Endothelial cell of umbilical vein (primary cell): ENCODE results near the gene BRICD5. TPM values are rescaled to one million over a fixed set of nuclear protein-coding genes. Genes with fewer than 3 reads are reported as not detected.

Experiments used
- BruUV-seq: library from RNA; stranded (reverse); fragments of 400-500 nt; replicated peaks from 2 replicates; lab custom pipeline; 2021; lab: Mats Ljungman, UMichigan
- CTCF ChIA-PET: fragments of 300-600, 350-600 bp; sonication (Branson Sonifier 250); formaldehyde crosslinking; loops from one replicate; lab custom pipeline; 2021; ENCODE audit warnings: antibody characterized with exemption, inconsistent platforms; lab: Charles Lee
- POLR2A ChIA-PET: fragments of 300-600, 350-600 bp; sonication (Branson Sonifier 250); formaldehyde crosslinking; loops from one replicate; lab custom pipeline; 2021; ENCODE audit warnings: antibody characterized with exemption, inconsistent platforms; lab: Charles Lee
- DNase-seq: peaks from one replicate; pipeline ENCODE4 v3.0.0-alpha.2; 2011; ENCODE audit warnings: low read depth, low spot score
- FAIRE-seq: peaks from 2 replicates; lab custom pipeline; 2011; peaks lifted over from hg19 to GRCh38; lab: Jason Lieb, UNC
- H2AFZ ChIP-seq: 2 replicates; pipeline ENCODE4 v1.6.0; 2012; ENCODE audit warnings: low read depth, low read length, control low read depth, inconsistent platforms
- H3K27ac ChIP-seq: 2 replicates; pipeline ENCODE4 v1.5.1; 2011; ENCODE audit warnings: low read depth, mild to moderate bottlenecking, control low read depth, low read length, moderate library complexity; ENCODE audit not compliant: insufficient read depth
- H3K27me3 ChIP-seq, 2 experiments: 2 replicates each; pipeline versions ENCODE4 v1.6.0 to v1.6.1; 2011; ENCODE audit warnings: low read length in 2 of 2, mixed read lengths in 1 of 2; ENCODE audit not compliant: control insufficient read depth in 2 of 2, insufficient read depth in 2 of 2
- H3K36me3 ChIP-seq, 2 experiments: 2 replicates in 1 of 2; 3 replicates in 1 of 2; pipeline ENCODE4 v1.5.1; 2011; ENCODE audit warnings: low read length in 2 of 2, mild to moderate bottlenecking in 1 of 2, moderate library complexity in 1 of 2; ENCODE audit not compliant: control insufficient read depth in 2 of 2, insufficient read depth in 2 of 2; ENCODE audit errors: extremely low read depth in 1 of 2
- H3K4me1 ChIP-seq: 3 replicates; pipeline ENCODE4 v1.5.1; 2011; ENCODE audit warnings: mild to moderate bottlenecking, low read length; ENCODE audit not compliant: control insufficient read depth, insufficient read depth; ENCODE audit errors: extremely low read depth
- H3K4me2 ChIP-seq: 2 replicates; pipeline ENCODE4 v1.6.1; 2011; ENCODE audit warnings: low read length, control low read depth, mixed read lengths; ENCODE audit not compliant: insufficient read depth
- H3K4me3 ChIP-seq, 3 experiments: fragments of 200-600 bp in 1 of 3; sonication (generic), shearing (Covaris generic) in 1 of 3; replicated peaks in 1 of 3; 2 replicates each; pipeline ENCODE4 v1.5.1; 2011 to 2016; ENCODE audit warnings: control low read depth in 3 of 3, low read length in 3 of 3, mild to moderate bottlenecking in 2 of 3, inconsistent platforms in 1 of 3, low read depth in 1 of 3, moderate library complexity in 1 of 3; ENCODE audit not compliant: insufficient read depth in 1 of 3
- H3K79me2 ChIP-seq: 2 replicates; pipeline ENCODE4 v1.6.0; 2012; ENCODE audit warnings: low read length, inconsistent platforms; ENCODE audit not compliant: control insufficient read depth, insufficient read depth
- H3K9ac ChIP-seq: replicated peaks from 2 replicates; pipeline ENCODE3; 2011; ENCODE audit warnings: low read length, control low read depth; ENCODE audit not compliant: insufficient read depth; ENCODE audit errors: extremely low read depth
- H3K9me1 ChIP-seq: replicated peaks from 3 replicates; pipeline ENCODE4 v1.6.0; 2011; ENCODE audit warnings: mild to moderate bottlenecking, low read length; ENCODE audit not compliant: control insufficient read depth, insufficient read depth; ENCODE audit errors: extremely low read depth
- H3K9me3 ChIP-seq: replicated peaks from 2 replicates; pipeline ENCODE4 v1.5.1; 2012; ENCODE audit warnings: low read length, inconsistent platforms; ENCODE audit not compliant: control insufficient read depth, insufficient read depth
- H4K20me1 ChIP-seq: replicated peaks from 2 replicates; pipeline ENCODE3; 2011; ENCODE audit warnings: mild to moderate bottlenecking, low read length; ENCODE audit not compliant: control insufficient read depth, insufficient read depth; ENCODE audit errors: extremely low read depth
- EZH2 ChIP-seq: IDR thresholded peaks from 2 replicates; pipeline ENCODE4 v1.6.1; 2012; ENCODE audit warnings: borderline replicate concordance, low read depth, mild to moderate bottlenecking, moderate library complexity, low read length, inconsistent platforms; ENCODE audit not compliant: severe bottlenecking
- FOS ChIP-seq: IDR thresholded peaks from 2 replicates; pipeline ENCODE4 v1.6.1; 2011; ENCODE audit warnings: mild to moderate bottlenecking, low read length, moderate library complexity, borderline replicate concordance; ENCODE audit not compliant: insufficient read depth
- GATA2 ChIP-seq: IDR thresholded peaks from 2 replicates; pipeline ENCODE4 v1.7.0; 2011; ENCODE audit warnings: low read depth, mild to moderate bottlenecking, moderate library complexity, mixed read lengths, low read length; ENCODE audit not compliant: insufficient read length, insufficient read depth
- JUN ChIP-seq: IDR thresholded peaks from 2 replicates; pipeline ENCODE4 v1.6.1; 2011; ENCODE audit warnings: borderline replicate concordance, low read depth; ENCODE audit not compliant: insufficient read length, insufficient read depth
- MYC ChIP-seq: IDR thresholded peaks from one replicate; pipeline ENCODE4 v1.6.1; 2011; ENCODE audit warnings: mild to moderate bottlenecking, low read depth, low read length
- POLR2A ChIP-seq: IDR thresholded peaks from 2 replicates; pipeline ENCODE4 v1.6.1; 2012; ENCODE audit warnings: low read depth, mild to moderate bottlenecking, control low read depth, low read length
- POLR2AphosphoS5 ChIP-seq: IDR thresholded peaks from 2 replicates; pipeline ENCODE4 v1.6.1; 2012; ENCODE audit warnings: low read depth, mild to moderate bottlenecking, control low read depth, low read length, moderate library complexity; ENCODE audit not compliant: insufficient read depth
- dilution Hi-C: fragments of 300-500 bp; cut with MboI; formaldehyde crosslinking; loops from one replicate; pipeline ENCODE4 v1.15.0; 2019; ENCODE audit warnings: low sequenced_read_pairs; ENCODE audit not compliant: extremely low pct_ligation_motif_present
- intact Hi-C: fragments of 100-400 bp; cut with micrococcal nuclease; formaldehyde crosslinking; loops from one replicate; pipeline ENCODE4 v1.10.0; 2022
- polyA plus RNA-seq, 4 experiments: library from polyadenylated mRNA; depleted of rRNA in 3 of 4; stranded (reverse) in 3 of 4; unstranded in 1 of 4; fragments of >200 nt; gene quantifications; 2 replicates each; pipeline versions ENCODE4 v1.2.1 to v1.2.3, GENCODE V29; 2011 to 2012; ENCODE audit warnings: missing spikeins in 1 of 4
- total RNA-seq: library from RNA; stranded (reverse); gene quantifications from 2 replicates; pipeline ENCODE4 v1.2.3, GENCODE V29; 2021
- TF ChIP-seq, protein P1 (sequence below): IDR thresholded peaks from 2 replicates; pipeline ENCODE4 v1.6.1; 2011; ENCODE audit not compliant: insufficient read depth, insufficient read length
- TF ChIP-seq, protein P2 (sequence below), 2 donors: IDR thresholded peaks; 1 replicate in 1 of 2; 2 replicates in 1 of 2; pipeline ENCODE4 v1.5.1; 2011; ENCODE audit warnings: low read length in 2 of 2, mild to moderate bottlenecking in 2 of 2, moderate library complexity in 2 of 2, control low read depth in 1 of 2, inconsistent platforms in 1 of 2, low read depth in 1 of 2; ENCODE audit not compliant: insufficient read depth in 1 of 2; ENCODE audit errors: extremely low read depth in 1 of 2

BRICD5 gene
- total and polyA plus RNA-seq, 2 donors (not counting 3 experiments of a cell fraction or from before 2014, with no cell fraction given), result 5.6 to 8.4 TPM

DNA sequence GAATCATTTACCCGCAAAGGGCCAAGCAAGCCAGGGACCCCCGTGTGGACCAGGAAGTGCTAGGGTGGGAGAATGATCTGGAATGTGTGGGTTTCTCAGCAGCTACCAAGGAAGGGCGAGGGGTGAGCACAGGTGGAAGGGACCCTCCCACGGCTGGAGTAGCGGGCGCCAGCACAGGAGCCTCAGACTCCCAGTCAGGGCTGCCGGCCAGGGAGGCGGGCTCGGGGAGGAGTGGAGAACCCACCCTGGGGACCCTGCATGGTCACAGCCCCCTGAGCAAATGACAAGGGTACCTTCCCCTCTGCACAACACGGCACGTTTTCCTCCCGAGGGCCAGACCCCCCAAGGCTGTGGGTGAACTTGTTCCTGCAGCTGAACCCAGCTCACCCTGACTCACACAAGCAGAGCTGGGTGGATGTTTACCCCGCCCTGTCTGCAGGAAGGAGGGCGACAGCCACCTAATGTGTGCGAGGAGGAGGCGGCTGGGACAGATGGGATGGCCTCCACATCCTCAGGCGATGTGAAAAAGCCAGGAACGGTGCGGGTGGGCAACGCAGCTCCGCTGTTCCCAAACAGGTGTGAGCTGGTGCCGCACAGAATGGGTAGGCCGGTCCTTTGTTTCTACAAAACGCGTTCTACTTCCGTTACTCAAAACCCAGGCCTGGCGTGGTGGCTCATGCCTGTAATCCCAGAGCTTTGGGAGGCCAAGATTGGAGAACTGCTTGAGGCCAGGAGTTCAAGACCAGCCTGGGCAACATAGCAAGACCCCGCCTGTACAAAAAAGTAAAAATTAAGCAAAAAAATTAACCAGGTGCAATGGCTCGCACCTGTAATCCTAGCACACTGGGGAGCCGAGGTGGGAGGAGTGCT lies 34.5 kb upstream of the BRICD5 start:
- intact Hi-C loops, result no loop called here
- CTCF ChIA-PET, result no interaction called here
- FAIRE-seq (no peak), DNase-seq (no peak)
- Histone ChIP-seq H4K20me1 (no peaks in the 10 kb centered on the region), H3K4me2 (no peak overlapping the region), H3K27ac (no peak overlapping the region), H3K27me3 (no peaks in the 10 kb centered on the region), H3K4me1 (peaks cover 2% of the 10 kb centered on the region), H3K4me3 (no peak overlapping the region), H2AFZ (no peak overlapping the region), H3K9me3 (no peaks in the 10 kb centered on the region), H3K79me2 (peaks cover 3% of the 10 kb centered on the region), H3K9me1 (no peaks in the 10 kb centered on the region), H3K36me3 (peaks cover 12 to 33% of the 10 kb centered on the region in 2 experiments), H3K9ac (no peak overlapping the region)
- dilution Hi-C loops, result no loop called here
- no TSS peak for BruUV-seq
- TF ChIP-seq POLR2AphosphoS5 (no peak), JUN (no peak), MYC (no peak), POLR2A (no peak), EZH2 (no peak), FOS (no peak), GATA2 (no peak)
- TF ChIP-seq, protein P1, sequence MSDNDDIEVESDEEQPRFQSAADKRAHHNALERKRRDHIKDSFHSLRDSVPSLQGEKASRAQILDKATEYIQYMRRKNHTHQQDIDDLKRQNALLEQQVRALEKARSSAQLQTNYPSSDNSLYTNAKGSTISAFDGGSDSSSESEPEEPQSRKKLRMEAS, result no peak
- TF ChIP-seq, protein P2, sequence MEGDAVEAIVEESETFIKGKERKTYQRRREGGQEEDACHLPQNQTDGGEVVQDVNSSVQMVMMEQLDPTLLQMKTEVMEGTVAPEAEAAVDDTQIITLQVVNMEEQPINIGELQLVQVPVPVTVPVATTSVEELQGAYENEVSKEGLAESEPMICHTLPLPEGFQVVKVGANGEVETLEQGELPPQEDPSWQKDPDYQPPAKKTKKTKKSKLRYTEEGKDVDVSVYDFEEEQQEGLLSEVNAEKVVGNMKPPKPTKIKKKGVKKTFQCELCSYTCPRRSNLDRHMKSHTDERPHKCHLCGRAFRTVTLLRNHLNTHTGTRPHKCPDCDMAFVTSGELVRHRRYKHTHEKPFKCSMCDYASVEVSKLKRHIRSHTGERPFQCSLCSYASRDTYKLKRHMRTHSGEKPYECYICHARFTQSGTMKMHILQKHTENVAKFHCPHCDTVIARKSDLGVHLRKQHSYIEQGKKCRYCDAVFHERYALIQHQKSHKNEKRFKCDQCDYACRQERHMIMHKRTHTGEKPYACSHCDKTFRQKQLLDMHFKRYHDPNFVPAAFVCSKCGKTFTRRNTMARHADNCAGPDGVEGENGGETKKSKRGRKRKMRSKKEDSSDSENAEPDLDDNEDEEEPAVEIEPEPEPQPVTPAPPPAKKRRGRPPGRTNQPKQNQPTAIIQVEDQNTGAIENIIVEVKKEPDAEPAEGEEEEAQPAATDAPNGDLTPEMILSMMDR (IDR thresholded peaks at IDR 0.05; ENCODE audit: extremely low read depth in 1 of 2, insufficient read depth in 1 of 2, low read depth in 1 of 2, low read length in 2 of 2), result no peak
- POLR2A ChIA-PET, result no interaction called here
